Mesenchymal stem cell (in vitro differentiated cells and primary cell): Measurements from ENCODE around the gene CDK15.
"Not testable (repeated sequence)": the region's sequence is repeated elsewhere in the genome, so short reads cannot be mapped to it uniquely, and the experiment has no call there.

Source experiments
- DNase-seq: peaks from one replicate; pipeline ENCODE4 v3.0.0-alpha.2; 2013
- H2AFZ ChIP-seq: one replicate; pipeline ENCODE4 v1.6.1; 2013; ENCODE audit warnings: low read depth, mild to moderate bottlenecking, control low read depth, inconsistent platforms, low read length, moderate library complexity
- H2AK5ac ChIP-seq: 2 replicates; pipeline ENCODE4 v1.6.1; 2013; ENCODE audit warnings: low read length, moderate library complexity, mild to moderate bottlenecking, inconsistent platforms; ENCODE audit not compliant: severe bottlenecking
- H2BK120ac ChIP-seq: one replicate; pipeline ENCODE4 v1.6.1; 2013; ENCODE audit warnings: low read depth, mild to moderate bottlenecking, inconsistent platforms, low read length, moderate library complexity
- H2BK12ac ChIP-seq, 2 experiments: one replicate each; pipeline ENCODE4 v1.6.1; 2013; ENCODE audit warnings: inconsistent platforms in 2 of 2, low read length in 2 of 2, mild to moderate bottlenecking in 2 of 2, moderate library complexity in 2 of 2, control low read depth in 1 of 2
- H2BK15ac ChIP-seq: one replicate; pipeline ENCODE4 v1.6.1; 2013; ENCODE audit warnings: mild to moderate bottlenecking, low read depth, inconsistent platforms; ENCODE audit not compliant: poor library complexity, severe bottlenecking
- H2BK5ac ChIP-seq: 2 replicates; pipeline ENCODE4 v1.6.1; 2013; ENCODE audit warnings: low read depth, mild to moderate bottlenecking, low read length, control low read depth, inconsistent platforms; ENCODE audit not compliant: poor library complexity, severe bottlenecking
- H3K14ac ChIP-seq, 2 experiments: one replicate each; pipeline ENCODE4 v1.6.1; 2013; ENCODE audit warnings: inconsistent platforms in 2 of 2, low read length in 2 of 2, control low read depth in 1 of 2, mild to moderate bottlenecking in 1 of 2, moderate library complexity in 1 of 2
- H3K18ac ChIP-seq, 2 experiments: one replicate each; pipeline ENCODE4 v1.6.1; 2013; ENCODE audit warnings: inconsistent platforms in 2 of 2, low read length in 2 of 2, control low read depth in 1 of 2, low read depth in 1 of 2, mild to moderate bottlenecking in 1 of 2
- H3K23ac ChIP-seq, 2 experiments: one replicate each; pipeline ENCODE4 v1.6.1; 2013; ENCODE audit warnings: inconsistent platforms in 2 of 2, low read length in 2 of 2, mild to moderate bottlenecking in 2 of 2, moderate library complexity in 2 of 2, control low read depth in 1 of 2
- H3K27ac ChIP-seq: 2 replicates; pipeline ENCODE4 v1.5.1; 2013; ENCODE audit warnings: mild to moderate bottlenecking, moderate library complexity, low read length, control low read depth, inconsistent platforms; ENCODE audit not compliant: poor library complexity, severe bottlenecking
- H3K27me3 ChIP-seq, 2 experiments: 2 replicates each; pipeline versions ENCODE4 v1.6.1 to v1.7.0; 2013; ENCODE audit warnings: low read length in 2 of 2, mild to moderate bottlenecking in 2 of 2, moderate library complexity in 2 of 2, control low read depth in 1 of 2, inconsistent platforms in 1 of 2; ENCODE audit not compliant: control insufficient read depth in 1 of 2, insufficient read depth in 1 of 2
- H3K36me3 ChIP-seq, 2 experiments: 2 replicates each; pipeline versions ENCODE4 v1.6.1 to v1.7.0; 2013; ENCODE audit warnings: low read length in 2 of 2, control low read depth in 1 of 2, inconsistent platforms in 1 of 2, low read depth in 1 of 2, mild to moderate bottlenecking in 1 of 2; ENCODE audit not compliant: insufficient read depth in 2 of 2, control insufficient read depth in 1 of 2
- H3K4ac ChIP-seq, 2 experiments: one replicate each; pipeline ENCODE4 v1.6.1; 2013; ENCODE audit warnings: inconsistent platforms in 2 of 2, low read length in 2 of 2, mild to moderate bottlenecking in 2 of 2, moderate library complexity in 2 of 2, control low read depth in 1 of 2, low read depth in 1 of 2
- H3K4me1 ChIP-seq: 2 replicates; pipeline ENCODE4 v1.6.1; 2013; ENCODE audit warnings: low read depth, low read length, control low read depth; ENCODE audit not compliant: control insufficient read depth, insufficient read depth
- H3K4me2 ChIP-seq: 2 replicates; pipeline ENCODE4 v1.6.1; 2013; ENCODE audit warnings: low read length, mild to moderate bottlenecking, inconsistent platforms; ENCODE audit not compliant: poor library complexity, severe bottlenecking
- H3K4me3 ChIP-seq, 2 experiments: 2 replicates each; pipeline versions ENCODE4 v1.5.1 to v1.7.0; 2013; ENCODE audit warnings: low read length in 2 of 2, mild to moderate bottlenecking in 2 of 2, control low read depth in 1 of 2, low read depth in 1 of 2; ENCODE audit not compliant: insufficient read depth in 1 of 2
- H3K79me1 ChIP-seq: replicated peaks from 2 replicates; pipeline ENCODE4 v1.6.1; 2013; ENCODE audit warnings: mild to moderate bottlenecking, control low read depth, low read length, inconsistent platforms; ENCODE audit not compliant: poor library complexity, severe bottlenecking
- H3K9ac ChIP-seq: 2 replicates; pipeline ENCODE4 v1.7.0; 2013; ENCODE audit warnings: mild to moderate bottlenecking, low read length, moderate library complexity
- H3K9me3 ChIP-seq: 2 replicates; pipeline ENCODE4 v1.7.0; 2013; ENCODE audit warnings: mild to moderate bottlenecking, low read length; ENCODE audit not compliant: control insufficient read depth
- H4K8ac ChIP-seq: one replicate; pipeline ENCODE4 v1.6.1; 2013; ENCODE audit warnings: inconsistent platforms, mild to moderate bottlenecking, low read length, moderate library complexity
- H4K91ac ChIP-seq: one replicate; pipeline ENCODE4 v1.6.1; 2013; ENCODE audit warnings: mild to moderate bottlenecking, low read length, inconsistent platforms
- WGBS: methylation state at CpG from one replicate; pipeline ENCODE4 v1.1.7; 2013; ENCODE audit warnings: mixed read lengths; 5-methylcytosine and 5-hydroxymethylcytosine counted together

The CDK15 gene

DNA sequence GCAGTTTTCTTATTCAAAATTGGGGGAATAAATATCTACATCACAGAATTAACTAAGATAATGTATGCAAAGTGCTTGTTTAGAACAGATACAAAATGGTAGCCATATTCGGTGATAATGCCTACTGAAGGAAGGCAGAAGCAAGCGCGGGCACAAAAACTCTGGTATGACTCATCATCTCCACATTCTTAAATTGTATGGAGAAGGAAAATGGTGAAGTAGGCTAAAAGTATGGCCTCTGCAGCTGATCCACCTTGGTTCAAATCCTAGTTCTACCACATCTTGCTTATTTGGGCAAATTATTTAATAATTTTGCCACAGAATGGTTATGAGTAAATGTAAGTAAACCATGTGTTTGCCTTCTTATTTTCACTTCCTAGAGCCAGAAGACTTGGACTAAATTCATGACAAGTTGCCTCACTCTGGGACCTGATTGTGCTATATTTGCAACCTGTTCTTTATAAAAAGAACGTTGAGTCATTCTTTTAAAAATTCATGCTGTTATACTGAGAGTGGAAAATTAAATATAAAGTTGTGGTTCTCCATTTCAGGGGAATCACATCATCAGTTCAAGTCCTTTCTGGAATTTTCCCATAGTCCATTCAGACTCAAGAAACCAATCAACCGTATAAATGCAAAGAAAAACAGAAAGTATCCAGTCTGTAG is 9.0 kb upstream of the CDK15 start:
- Histone ChIP-seq H3K4ac (no peak overlapping the region), H4K91ac (no peak overlapping the region), H2AK5ac (no peak overlapping the region), H3K18ac (no peak overlapping the region), H3K27me3 (no peaks in the 10 kb centered on the region), H3K27ac (peak overlapping the region; percentile 99), H3K4me3 (no peak overlapping the region), H4K8ac (no peak overlapping the region), H2BK120ac (no peak overlapping the region), H3K4me1 (no peaks in the 10 kb centered on the region), H3K9me3 (no peaks in the 10 kb centered on the region), H3K79me1 (no peaks in the 10 kb centered on the region), H2BK5ac (no peak overlapping the region), H2BK12ac (no peak overlapping the region), H3K36me3 (no peaks in the 10 kb centered on the region), H2BK15ac (no peak overlapping the region), H3K9ac (peak overlapping the region; percentile 35), H3K4me2 (no peak overlapping the region), H2AFZ (no peak overlapping the region), H3K23ac (no peak overlapping the region), H3K14ac (no peak overlapping the region)
- DNase-seq: peak; percentile 48
- WGBS: no CpG with 5 or more reads among the region's 5 CpGs

DNA sequence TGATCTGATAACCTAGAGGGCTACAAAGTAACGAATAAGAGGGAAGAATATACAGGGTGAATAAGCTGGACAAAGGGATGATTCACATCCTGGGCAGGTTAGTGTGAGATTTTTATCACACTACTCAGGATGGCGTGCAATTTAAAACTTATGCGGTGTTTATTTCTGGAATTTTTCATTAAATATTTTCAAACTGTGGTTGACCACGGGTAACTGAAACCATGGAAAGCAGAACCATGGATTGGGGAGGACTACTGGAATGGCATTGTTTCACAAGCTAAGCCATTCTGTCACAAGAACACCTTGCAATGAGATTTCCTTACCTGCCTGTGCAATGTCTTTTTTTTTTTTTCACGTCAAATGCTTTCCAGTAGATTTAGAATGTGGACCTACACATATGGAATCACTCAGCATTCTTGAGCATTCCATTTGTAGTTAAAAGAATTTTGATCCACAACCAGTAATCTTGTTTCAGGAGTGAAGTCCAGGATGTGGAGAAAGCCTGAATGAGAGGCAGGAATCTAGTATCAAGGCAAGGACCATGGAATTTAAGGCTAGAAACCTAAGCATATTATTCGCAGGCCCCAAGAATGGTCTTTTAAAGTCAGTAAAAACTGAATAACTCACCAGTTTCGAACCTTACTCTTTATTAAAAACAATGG is 8.0 kb upstream of the CDK15 start:
- no peak overlapping the region for H3K18ac ChIP-seq
- H3K79me1 ChIP-seq: no peaks in the 10 kb centered on the region
- peak overlapping the region; percentile 99 for H3K27ac ChIP-seq
- H2BK15ac ChIP-seq: no peak overlapping the region
- WGBS: 19% methylated on average over 6 of the region's 7 CpGs
- no peaks in the 10 kb centered on the region for H3K36me3 ChIP-seq
- no peak overlapping the region for H3K14ac ChIP-seq
- H3K9ac ChIP-seq: no peak overlapping the region
- H3K9me3 ChIP-seq: no peaks in the 10 kb centered on the region
- no peak overlapping the region for H3K4me2 ChIP-seq
- H3K4me3 ChIP-seq: no peak overlapping the region
- no peak overlapping the region for H2BK12ac ChIP-seq
- H2BK5ac ChIP-seq: no peak overlapping the region
- no peak overlapping the region for H3K23ac ChIP-seq
- H4K91ac ChIP-seq: no peak overlapping the region
- no peaks in the 10 kb centered on the region for H3K27me3 ChIP-seq
- DNase-seq: peak; percentile 81
- no peaks in the 10 kb centered on the region for H3K4me1 ChIP-seq
- H2AFZ ChIP-seq: no peak overlapping the region
- H3K4ac ChIP-seq: no peak overlapping the region
- H4K8ac ChIP-seq: no peak overlapping the region
- no peak overlapping the region for H2AK5ac ChIP-seq
- no peak overlapping the region for H2BK120ac ChIP-seq

DNA sequence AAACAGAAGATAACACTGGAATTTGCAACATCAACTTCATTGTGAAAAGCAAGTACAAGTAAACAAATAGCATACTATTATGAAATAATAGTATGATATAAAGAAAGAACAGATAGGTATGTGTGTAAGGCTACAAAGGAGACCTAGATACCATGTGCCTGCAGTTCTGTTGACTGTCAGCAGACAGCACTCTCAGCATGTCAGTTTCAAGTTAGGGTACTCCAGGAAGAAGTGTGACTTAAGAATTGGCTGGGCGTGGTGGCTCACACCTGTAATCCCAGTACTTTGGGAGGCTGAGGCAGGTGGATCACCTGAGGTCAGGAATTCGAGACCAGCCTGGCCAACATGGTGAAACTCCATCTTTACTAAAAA is 7.4 kb upstream of the CDK15 start:
- not testable (repeated sequence) for H2BK120ac ChIP-seq, H3K27me3 ChIP-seq, H2BK12ac ChIP-seq, H4K91ac ChIP-seq, H3K9me3 ChIP-seq, H3K4me3 ChIP-seq, H3K79me1 ChIP-seq, H3K4me2 ChIP-seq, H4K8ac ChIP-seq, H3K18ac ChIP-seq, H3K4ac ChIP-seq, H3K14ac ChIP-seq, H3K36me3 ChIP-seq, H3K23ac ChIP-seq, H2AK5ac ChIP-seq, H2BK15ac ChIP-seq, H3K4me1 ChIP-seq, H2AFZ ChIP-seq, H3K9ac ChIP-seq, H2BK5ac ChIP-seq
- 90% methylated on average over 2 of the region's 2 CpGs for WGBS
- DNase-seq: peak; percentile 44
- H3K27ac ChIP-seq: peak overlapping the region; percentile 99

DNA sequence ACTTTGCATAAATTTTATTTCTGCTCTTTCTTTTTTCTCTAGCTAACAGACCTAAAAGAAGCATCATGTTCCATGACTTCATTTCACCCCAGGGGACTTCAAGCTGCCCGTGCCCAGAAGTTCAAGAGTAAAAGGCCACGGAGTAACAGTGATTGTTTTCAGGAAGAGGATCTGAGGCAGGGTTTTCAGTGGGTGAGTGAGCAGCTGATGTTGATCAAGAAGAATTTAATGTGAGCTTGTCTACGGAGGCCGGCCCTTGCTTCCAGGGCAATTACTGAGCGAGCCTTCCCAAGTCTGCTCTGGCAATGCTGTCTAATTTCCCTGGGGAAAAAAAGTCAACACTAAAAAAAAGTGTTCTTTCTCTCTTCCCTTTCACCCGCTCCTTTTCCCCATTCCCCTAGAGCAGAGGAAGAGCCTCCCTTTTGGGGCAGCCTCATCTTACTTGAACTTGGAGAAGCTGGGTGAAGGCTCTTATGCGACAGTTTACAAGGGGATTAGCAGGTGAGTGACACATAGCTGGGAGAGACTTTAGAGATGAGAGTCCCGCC is 1.2 kb downstream of the CDK15 start:
- Histone ChIP-seq H3K79me1 (no peaks in the 10 kb centered on the region), H2BK120ac (peak overlapping the region; percentile 27), H3K36me3 (no peaks in the 10 kb centered on the region), H4K8ac (no peak overlapping the region), H3K9me3 (no peaks in the 10 kb centered on the region), H3K4me3 (peak overlapping the region in 1 of 2 experiments; percentile 68), H3K4ac (peak overlapping the region in 1 of 2 experiments; percentile 49), H3K14ac (no peak overlapping the region), H2AFZ (no peak overlapping the region), H3K4me2 (peak overlapping the region; percentile 49), H3K23ac (no peak overlapping the region), H2BK15ac (peak overlapping the region; percentile 21), H3K27me3 (no peaks in the 10 kb centered on the region), H3K27ac (peak overlapping the region; percentile 98), H2BK5ac (peak overlapping the region; percentile 22), H2BK12ac (no peak overlapping the region), H3K4me1 (peaks cover 6% of the 10 kb centered on the region), H4K91ac (no peak overlapping the region), H2AK5ac (peak overlapping the region; percentile 84), H3K9ac (peak overlapping the region; percentile 80), H3K18ac (peak overlapping the region in 1 of 2 experiments; percentile 71)
- 35% methylated on average over 7 of the region's 8 CpGs for WGBS
- peak; percentile 65 for DNase-seq
